Ovary (tissue), 9 donors: ENCODE results near the gene HCFC1R1. TPM values are rescaled to one million over a fixed set of nuclear protein-coding genes. Genes with fewer than 3 reads are reported as not detected.

Experiments used
- DNase-seq, 5 donors: peaks; one replicate each; pipeline ENCODE4 v3.0.0-alpha.2; 2019 to 2020
- H3K27ac ChIP-seq, 2 donors: fragments of 200-600 bp; one replicate each; pipeline versions ENCODE4 v1.5.1 to v1.8.0; 2019 to 2022
- H3K27me3 ChIP-seq: fragments of 200-600 bp; one replicate; pipeline ENCODE4 v1.8.0; 2022
- H3K36me3 ChIP-seq: fragments of 200-600 bp; sonication (generic); one replicate; pipeline ENCODE4 v1.5.1; 2019
- H3K4me1 ChIP-seq: one replicate; pipeline ENCODE4 v1.8.1; 2013; ENCODE audit warnings: mild to moderate bottlenecking, moderate library complexity; ENCODE audit not compliant: insufficient read depth
- H3K4me3 ChIP-seq: fragments of 200-600 bp; sonication (generic); one replicate; pipeline ENCODE4 v1.5.1; 2017
- H3K9me3 ChIP-seq, 2 donors: fragments of 200-600 bp in 1 of 2; sonication (generic) in 1 of 2; one replicate each; pipeline versions ENCODE4 v1.5.1 to v1.8.1; 2013 to 2019; ENCODE audit warnings: mild to moderate bottlenecking in 1 of 2, moderate library complexity in 1 of 2
- CTCF ChIP-seq, 3 donors: fragments of 450-650 bp in 2 of 3; fragments of 200-600 bp in 1 of 3; IDR thresholded peaks; one replicate each; pipeline versions ENCODE4 v1.5.1 to v1.8.0; 2016 to 2022; ENCODE audit warnings: antibody characterized with exemption in 3 of 3, mild to moderate bottlenecking in 1 of 3
- EP300 ChIP-seq: sonication (generic); formaldehyde crosslinking; IDR thresholded peaks from one replicate; pipeline ENCODE4 v1.6.1; 2017; ENCODE audit warnings: antibody characterized with exemption
- POLR2A ChIP-seq: fragments of 450-650 bp; IDR thresholded peaks from one replicate; pipeline ENCODE4 v1.6.1; 2017; ENCODE audit warnings: antibody characterized with exemption, mild to moderate bottlenecking, moderate library complexity
- WGBS, 3 donors: extraction: QIAGEN DNeasy Blood & Tissue Kit in 1 of 3; methylation state at CpG; one replicate each; pipeline versions ENCODE4 v1.1.5 to v1.1.7; 2013 to 2017; 5-methylcytosine and 5-hydroxymethylcytosine counted together
- intact Hi-C, 4 donors: fragments of 100-400 bp; cut with DNase I; formaldehyde crosslinking; loops; one replicate each; pipeline versions ENCODE4 v1.11.0 to v1.15.1; 2022 to 2023
- polyA plus RNA-seq, 2 donors: library from polyadenylated mRNA; stranded (reverse); fragments of 200-250 nt in 1 of 2; fragments of 350-450 nt in 1 of 2; fragmentation: Illumina TruSeq in 1 of 2; extraction: RNeasy Lipid Tissue Mini Kit (QIAGEN cat#74804) in 1 of 2; gene quantifications; one replicate each; pipeline ENCODE4 v1.2.3, GENCODE V29; 2013 to 2014
- total RNA-seq, 7 donors: library from RNA; depleted of rRNA in 2 of 7; stranded (reverse); fragments of >200 nt in 2 of 7; fragmentation: NEBNext Ultra II Directional in 3 of 7; extraction: Animal tissue kit (Norgen Biotek cat#: 25700) in 3 of 7; gene quantifications; one replicate each; pipeline versions ENCODE4 v1.1.0 to v1.2.4, GENCODE V29; 2016 to 2023
- donor health status: DM: no; HTN: no; CAD: no; lungs with moderate emphysema.
- donor health status: DM: no; HTN: no; CAD: no.
- donor health status: Bipolar disorder and iron deficiency.
- donor health status: DM: yes; HTN: yes; CAD: no.
- donor health status: DM: no; HTN: no; CAD: no.
- donor health status: DM: yes; HTN: yes; CAD: no.

The HCFC1R1 gene
- total and polyA plus RNA-seq, 9 donors, result 15.9 to 82.0 (median 55.1) TPM

- Histone ChIP-seq H3K36me3 (no peaks in the 10 kb centered on the region), H3K9me3 (no peaks in the 10 kb centered on the region), H3K4me3 (no peak overlapping the region), H3K4me1 (peaks cover 2% of the 10 kb centered on the region), H3K27ac (no peak overlapping the region), H3K27me3 (no peaks in the 10 kb centered on the region)
- intact Hi-C loops, result no loop called here
- DNase-seq, result no peak
- TF ChIP-seq POLR2A (no peak), EP300 (no peak), CTCF (IDR thresholded peaks at IDR 0.05) (no peak)
- WGBS, 3 donors, result 75 to 80% (median 76%) methylated on average over 13 of the region's 13 CpGs
Measured at GRCh38 chr16:3015865-3016521, 7.7 kb downstream of the HCFC1R1 start.

- TF ChIP-seq EP300, result no peak
- TF ChIP-seq POLR2A, result no peak
- no peak for TF ChIP-seq CTCF (IDR thresholded peaks at IDR 0.05)
- H3K27ac ChIP-seq, result no peak overlapping the region
- intact Hi-C loops, result no loop called here
- 86 to 89% (median 86%) methylated on average over 6 of the region's 6 CpGs for WGBS, 3 donors
- peaks cover 1% of the 10 kb centered on the region for H3K4me1 ChIP-seq
- H3K4me3 ChIP-seq, result no peak overlapping the region
- H3K36me3 ChIP-seq, result no peaks in the 10 kb centered on the region
- no peaks in the 10 kb centered on the region for H3K9me3 ChIP-seq
- H3K27me3 ChIP-seq, result no peaks in the 10 kb centered on the region
- no peak for DNase-seq
Measured at GRCh38 chr16:3014971-3015370, 8.8 kb downstream of the HCFC1R1 start.

GRCh38 chr16:3013998-3014690 is 9.6 kb downstream of the HCFC1R1 start:
- no peaks in the 10 kb centered on the region for H3K36me3 ChIP-seq
- 44 to 55% (median 48%) methylated on average over 9 to 12 of the region's 12 CpGs for WGBS, 3 donors
- H3K27ac ChIP-seq, result no peak overlapping the region
- no peak for TF ChIP-seq POLR2A
- no peak for TF ChIP-seq CTCF (IDR thresholded peaks at IDR 0.05)
- no peak for TF ChIP-seq EP300
- no peaks in the 10 kb centered on the region for H3K27me3 ChIP-seq
- no peak overlapping the region for H3K4me3 ChIP-seq
- H3K4me1 ChIP-seq, result no peaks in the 10 kb centered on the region
- no peaks in the 10 kb centered on the region for H3K9me3 ChIP-seq
- no peak for DNase-seq
- intact Hi-C loops, result no loop called here

- Histone ChIP-seq H3K9me3 (no peaks in the 10 kb centered on the region), H3K27me3 (no peaks in the 10 kb centered on the region), H3K27ac (no peak overlapping the region), H3K4me3 (no peak overlapping the region), H3K4me1 (no peaks in the 10 kb centered on the region), H3K36me3 (no peaks in the 10 kb centered on the region)
- intact Hi-C loops, result no loop called here
- no peak for DNase-seq
- 42 to 43% (median 42%) methylated on average over 19 to 27 of the region's 27 CpGs for WGBS, 3 donors
- TF ChIP-seq POLR2A (no peak), EP300 (no peak), CTCF (IDR thresholded peaks at IDR 0.05) (no peak)
Measured at GRCh38 chr16:3013491-3013951, 10.2 kb downstream of the HCFC1R1 start.
